MM.1S (cell line): ENCODE data around the gene KCNJ5.

Experiments used
- DNase-seq: peaks from one replicate; pipeline ENCODE4 v3.0.0-alpha.2; 2015
- H2AFZ ChIP-seq: fragments of 300-600 bp; sonication (generic); 2 replicates; pipeline ENCODE4 v1.6.0; 2016; ENCODE audit warnings: antibody characterized with exemption, low read length
- H3F3A ChIP-seq: fragments of 300-600 bp; sonication (generic); 2 replicates; pipeline ENCODE4 v1.6.1; 2016; ENCODE audit warnings: mild to moderate bottlenecking, antibody characterized with exemption, low read length, moderate library complexity, mixed read lengths; ENCODE audit not compliant: insufficient read depth
- H3K27ac ChIP-seq: fragments of 300-600 bp; sonication (generic); 2 replicates; pipeline ENCODE4 v1.5.1; 2016; ENCODE audit warnings: mild to moderate bottlenecking, low read length
- H3K27me3 ChIP-seq: fragments of 300-600 bp; sonication (generic); replicated peaks from 2 replicates; pipeline ENCODE4 v1.6.0; 2016; ENCODE audit warnings: low read length; ENCODE audit not compliant: insufficient read depth
- H3K36me3 ChIP-seq: fragments of 300-600 bp; sonication (generic); replicated peaks from 2 replicates; pipeline ENCODE4 v1.6.1; 2016; ENCODE audit warnings: mild to moderate bottlenecking, low read length, mixed read lengths; ENCODE audit not compliant: insufficient read depth
- H3K4me1 ChIP-seq: fragments of 300-600 bp; sonication (generic); 2 replicates; pipeline ENCODE4 v1.6.1; 2016; ENCODE audit warnings: low read length, mixed read lengths
- H3K4me2 ChIP-seq: fragments of 300-600 bp; sonication (generic); 2 replicates; pipeline ENCODE4 v1.6.0; 2016; ENCODE audit warnings: low read depth, low read length
- H3K4me3 ChIP-seq: fragments of 300-600 bp; sonication (generic); 2 replicates; pipeline ENCODE4 v1.5.1; 2016; ENCODE audit warnings: low read length, mixed read lengths
- H3K79me2 ChIP-seq: fragments of 300-600 bp; sonication (generic); 2 replicates; pipeline ENCODE4 v1.6.1; 2016; ENCODE audit warnings: mixed run types, low read length, mixed read lengths
- H3K9ac ChIP-seq: fragments of 300-600 bp; sonication (generic); 2 replicates; pipeline ENCODE4 v1.6.1; 2016; ENCODE audit warnings: low read length, mixed read lengths
- H3K9me2 ChIP-seq: fragments of 300-600 bp; sonication (generic); replicated peaks from 2 replicates; pipeline ENCODE4 v1.6.1; 2016; ENCODE audit warnings: mild to moderate bottlenecking, low read length, mixed read lengths; ENCODE audit not compliant: insufficient read depth
- H3K9me3 ChIP-seq: fragments of 300-600 bp; sonication (generic); replicated peaks from 2 replicates; pipeline ENCODE4 v1.6.1; 2016; ENCODE audit warnings: mild to moderate bottlenecking, low read length, mixed read lengths; ENCODE audit not compliant: insufficient read depth
- H4K20me1 ChIP-seq: fragments of 300-600 bp; sonication (generic); 2 replicates; pipeline ENCODE4 v1.6.1; 2016; ENCODE audit warnings: mild to moderate bottlenecking, low read length, moderate library complexity, mixed read lengths; ENCODE audit not compliant: insufficient read depth
- CTCF ChIP-seq: fragments of 300-600 bp; sonication (generic); IDR thresholded peaks from 2 replicates; pipeline ENCODE4 v1.5.1; 2016; ENCODE audit warnings: antibody characterized with exemption, low read length, mixed read lengths
- EZH2 ChIP-seq: fragments of 300-600 bp; sonication (generic); optimal IDR thresholded peaks from 2 replicates; pipeline ENCODE3; 2017; ENCODE audit warnings: low read depth, mild to moderate bottlenecking, antibody characterized with exemption, low read length, mixed read lengths
- EZH2phosphoT487 ChIP-seq: fragments of 300-600 bp; sonication (generic); IDR thresholded peaks from 2 replicates; pipeline ENCODE4 v1.6.1; 2018; ENCODE audit warnings: antibody characterized with exemption, low read length

Gene KCNJ5

GRCh38 chr11:128938156-128938885 lies 47.2 kb downstream of the KCNJ5 start:
- Histone ChIP-seq H3K27me3 (no peaks in the 10 kb centered on the region; the same call in 1 of the 2 replicates), H3K79me2 (no peaks in the 10 kb centered on the region), H3K9me2 (no peaks in the 10 kb centered on the region), H4K20me1 (no peaks in the 10 kb centered on the region), H3K36me3 (no peaks in the 10 kb centered on the region), H3K4me2 (no peak overlapping the region), H3K4me3 (no peak overlapping the region), H3K4me1 (no peaks in the 10 kb centered on the region), H2AFZ (no peak overlapping the region), H3K27ac (no peak overlapping the region), H3K9ac (no peak overlapping the region), H3K9me3 (no peaks in the 10 kb centered on the region), H3F3A (no peaks in the 10 kb centered on the region)
- peak; percentile 1 for DNase-seq
- TF ChIP-seq EZH2, result no peak
- TF ChIP-seq CTCF, result no peak
- TF ChIP-seq EZH2phosphoT487, result no peak

GRCh38 chr11:128939591-128939990 lies 48.4 kb downstream of the KCNJ5 start:
- no peaks in the 10 kb centered on the region for H3K36me3 ChIP-seq
- no peak overlapping the region for H3K9ac ChIP-seq
- no peaks in the 10 kb centered on the region for H3K9me3 ChIP-seq
- no peaks in the 10 kb centered on the region for H3K9me2 ChIP-seq
- H2AFZ ChIP-seq, result no peak overlapping the region
- H3K27me3 ChIP-seq, result no peaks in the 10 kb centered on the region; the same call in 1 of the 2 replicates
- H4K20me1 ChIP-seq, result no peaks in the 10 kb centered on the region
- H3F3A ChIP-seq, result no peaks in the 10 kb centered on the region
- TF ChIP-seq EZH2phosphoT487 (no peak), EZH2 (no peak)
- no peak overlapping the region for H3K4me2 ChIP-seq
- no peaks in the 10 kb centered on the region for H3K4me1 ChIP-seq
- DNase-seq, result peak; percentile 3
- H3K4me3 ChIP-seq, result no peak overlapping the region
- H3K27ac ChIP-seq, result no peak overlapping the region
- H3K79me2 ChIP-seq, result no peaks in the 10 kb centered on the region

GRCh38 chr11:128940156-128940555 lies 49.0 kb downstream of the KCNJ5 start:
- no peak overlapping the region for H2AFZ ChIP-seq

More at GRCh38 chr11:128940156-128940555, 49.0 kb downstream of the KCNJ5 start:
- Histone ChIP-seq H3K9me3 (no peaks in the 10 kb centered on the region), H3K9me2 (no peaks in the 10 kb centered on the region), H3K79me2 (no peaks in the 10 kb centered on the region), H3K36me3 (no peaks in the 10 kb centered on the region), H3K9ac (no peak overlapping the region), H3K4me2 (no peak overlapping the region), H3K27me3 (no peaks in the 10 kb centered on the region; the same call in 1 of the 2 replicates), H3K27ac (no peak overlapping the region), H3K4me3 (no peak overlapping the region), H4K20me1 (no peaks in the 10 kb centered on the region), H3K4me1 (no peaks in the 10 kb centered on the region), H3F3A (no peaks in the 10 kb centered on the region)
- peak; percentile 4 for DNase-seq
- no peak for TF ChIP-seq CTCF
- no peak for TF ChIP-seq EZH2
- no peak for TF ChIP-seq EZH2phosphoT487
